SK-N-SH (cell line): ENCODE results near the gene MAPK8IP1. TPM values are rescaled to one million over a fixed set of nuclear protein-coding genes. Genes with fewer than 3 reads are reported as not detected.

Experiments
- CTCF ChIA-PET: fragments of 300-600, 350-600 bp; formaldehyde crosslinking; extraction: SDS; loops from one replicate; lab custom pipeline; 2021; lab: Yijun Ruan, JAX
- POLR2A ChIA-PET: fragments of 350-600 bp; sonication (Branson Sonifier 250); formaldehyde crosslinking; extraction: SDS; loops from one replicate; lab custom pipeline; 2020; ENCODE audit warnings: antibody characterized with exemption, inconsistent platforms; lab: Yijun Ruan, JAX
- DNase-seq: peaks from one replicate; pipeline ENCODE4 v3.0.0; 2012
- H2AFZ ChIP-seq: fragments of 200-600 bp; sonication (generic); 2 replicates; pipeline ENCODE4 v1.8.1; 2016; ENCODE audit warnings: antibody characterized with exemption, mild to moderate bottlenecking, low read depth
- H3F3A ChIP-seq: fragments of 200-600 bp; sonication (generic); replicated peaks from 2 replicates; pipeline ENCODE3; 2016; ENCODE audit warnings: antibody characterized with exemption, mild to moderate bottlenecking; ENCODE audit not compliant: insufficient read depth
- H3K27ac ChIP-seq, 2 experiments: fragments of 200-500 bp in 1 of 2; fragments of 200-600 bp in 1 of 2; sonication (Bioruptor generic) in 1 of 2; sonication (generic), shearing (Covaris generic) in 1 of 2; 2 replicates each; pipeline versions ENCODE4 v1.5.1 to v1.6.1; 2014 to 2016; ENCODE audit warnings: low read depth in 2 of 2, inconsistent platforms in 1 of 2, low read length in 1 of 2, mild to moderate bottlenecking in 1 of 2, mixed read lengths in 1 of 2
- H3K27me3 ChIP-seq: fragments of 200-600 bp; sonication (generic), shearing (Covaris generic); 2 replicates; pipeline ENCODE4 v1.6.1; 2016; ENCODE audit warnings: mixed run types; ENCODE audit not compliant: insufficient read depth
- H3K36me3 ChIP-seq, 2 experiments: fragments of 200-500 bp in 1 of 2; fragments of 200-600 bp in 1 of 2; sonication (Bioruptor generic) in 1 of 2; sonication (generic) in 1 of 2; replicated peaks in 1 of 2; 2 replicates each; pipeline versions ENCODE3 to v1.5.1; 2014 to 2016; ENCODE audit warnings: low read length in 1 of 2, mild to moderate bottlenecking in 1 of 2; ENCODE audit not compliant: insufficient read depth in 2 of 2, control insufficient read depth in 1 of 2
- H3K4me1 ChIP-seq, 2 experiments: fragments of 200-500 bp in 1 of 2; fragments of 200-600 bp in 1 of 2; sonication (Bioruptor generic) in 1 of 2; sonication (generic), shearing (Covaris generic) in 1 of 2; 2 replicates each; pipeline versions ENCODE4 v1.5.1 to v1.6.1; 2014 to 2016; ENCODE audit warnings: low read depth in 1 of 2, low read length in 1 of 2, mixed run types in 1 of 2; ENCODE audit not compliant: insufficient read depth in 2 of 2, control insufficient read depth in 1 of 2
- H3K4me2 ChIP-seq: fragments of 200-600 bp; sonication (generic), shearing (Covaris generic); 2 replicates; pipeline ENCODE4 v1.6.1; 2017; ENCODE audit warnings: mixed run types
- H3K4me3 ChIP-seq, 2 experiments: fragments of 200-500 bp in 1 of 2; fragments of 200-600 bp in 1 of 2; sonication (Bioruptor generic) in 1 of 2; sonication (generic), shearing (Covaris generic) in 1 of 2; 2 replicates each; pipeline versions ENCODE4 v1.5.1 to v1.8.1; 2014 to 2016; ENCODE audit warnings: low read depth in 2 of 2, inconsistent platforms in 1 of 2, low read length in 1 of 2, mild to moderate bottlenecking in 1 of 2, mixed read lengths in 1 of 2, moderate library complexity in 1 of 2
- H3K79me2 ChIP-seq: fragments of 200-600 bp; sonication (generic); 2 replicates; pipeline ENCODE4 v1.8.1; 2017; ENCODE audit warnings: mild to moderate bottlenecking; ENCODE audit not compliant: insufficient read depth
- H3K9ac ChIP-seq: fragments of 200-600 bp; sonication (generic); 2 replicates; pipeline ENCODE4 v1.6.1; 2017; ENCODE audit warnings: mixed run types
- H3K9me2 ChIP-seq: fragments of 200-600 bp; sonication (generic); 2 replicates; pipeline ENCODE4 v1.6.1; 2017; ENCODE audit warnings: mixed run types
- H3K9me3 ChIP-seq: fragments of 200-600 bp; sonication (generic); 2 replicates; pipeline ENCODE4 v1.6.1; 2017; ENCODE audit warnings: mixed run types, mild to moderate bottlenecking, moderate library complexity
- H4K20me1 ChIP-seq: fragments of 200-600 bp; sonication (generic); 2 replicates; pipeline ENCODE4 v1.6.1; 2017; ENCODE audit warnings: mild to moderate bottlenecking, mixed run types; ENCODE audit not compliant: insufficient read depth
- EP300 ChIP-seq, 2 experiments: IDR thresholded peaks; 2 replicates each; pipeline versions ENCODE4 v1.4.0 to v1.6.1; 2012; ENCODE audit warnings: borderline replicate concordance in 1 of 2, low read depth in 1 of 2, low read length in 1 of 2
- FOSL2 ChIP-seq: IDR thresholded peaks from 2 replicates; pipeline ENCODE4 v1.4.0; 2012; ENCODE audit warnings: low read depth, mild to moderate bottlenecking, moderate library complexity, borderline replicate concordance
- FOXM1 ChIP-seq: IDR thresholded peaks from 2 replicates; pipeline ENCODE4 v1.4.0; 2012; ENCODE audit warnings: low read depth, mild to moderate bottlenecking
- NFIC ChIP-seq: IDR thresholded peaks from 2 replicates; pipeline ENCODE4 v1.4.0; 2012; ENCODE audit warnings: borderline replicate concordance
- NRF1 ChIP-seq: IDR thresholded peaks from 2 replicates; pipeline ENCODE4 v1.6.1; 2012; ENCODE audit warnings: low read depth, mild to moderate bottlenecking, low read length
- POLR2AphosphoS5 ChIP-seq: IDR thresholded peaks from 2 replicates; pipeline ENCODE4 v1.6.1; 2012; ENCODE audit warnings: low read depth, low read length
- RCOR1 ChIP-seq: fragments of 150-350 bp; IDR thresholded peaks from 2 replicates; pipeline ENCODE4 v1.6.1; 2017; ENCODE audit warnings: antibody characterized with exemption, low read length
- RFX5 ChIP-seq: IDR thresholded peaks from 2 replicates; pipeline ENCODE4 v1.6.1; 2012; ENCODE audit warnings: mild to moderate bottlenecking, improper control_type of control experiment, low read length
- RXRA ChIP-seq: IDR thresholded peaks from 2 replicates; pipeline ENCODE4 v1.4.0; 2012; ENCODE audit warnings: low read depth, mild to moderate bottlenecking, borderline replicate concordance
- SIN3A ChIP-seq: IDR thresholded peaks from 2 replicates; pipeline ENCODE4 v1.6.1; 2012; ENCODE audit warnings: low read depth, mild to moderate bottlenecking, low read length, moderate library complexity, borderline replicate concordance
- TEAD4 ChIP-seq: IDR thresholded peaks from 2 replicates; pipeline ENCODE4 v1.4.0; 2012; ENCODE audit warnings: mild to moderate bottlenecking, borderline replicate concordance; ENCODE audit not compliant: insufficient read depth
- WGBS: methylation state at CpG from one replicate; pipeline ENCODE4 v1.1.6; 2017; ENCODE audit warnings: low lambda C conversion rate; 5-methylcytosine and 5-hydroxymethylcytosine counted together
- polyA plus RNA-seq, 3 experiments: library from polyadenylated mRNA; depleted of rRNA; stranded (reverse); fragments of >200 nt; gene quantifications; 2 replicates each; pipeline ENCODE4 v1.2.3, GENCODE V29; 2012
- TF ChIP-seq, protein P1 (sequence below): IDR thresholded peaks from 2 replicates; pipeline ENCODE4 v1.6.1; 2012; ENCODE audit warnings: mild to moderate bottlenecking, low read depth, low read length, moderate library complexity
- TF ChIP-seq, protein P2 (sequence below): IDR thresholded peaks from 2 replicates; pipeline ENCODE4 v1.4.0; 2012; ENCODE audit warnings: low read depth
- TF ChIP-seq, protein P3 (sequence below): IDR thresholded peaks from 2 replicates; pipeline ENCODE4; 2012
- TF ChIP-seq, protein P4 (sequence below): fragments of 150-350 bp; IDR thresholded peaks from 2 replicates; pipeline ENCODE4 v1.6.1; 2017; ENCODE audit warnings: antibody characterized with exemption, low read length, low read depth, borderline replicate concordance
- TF ChIP-seq, protein P5 (sequence below): IDR thresholded peaks from 2 replicates; pipeline ENCODE4 v1.4.0; 2012; ENCODE audit warnings: low read depth, borderline replicate concordance
- TF ChIP-seq, protein P6 (sequence below): fragments of 150-350 bp; IDR thresholded peaks from 2 replicates; pipeline ENCODE4 v1.6.1; 2016; ENCODE audit warnings: mild to moderate bottlenecking, low read depth, low read length
- TF ChIP-seq, protein P7 (sequence below): IDR thresholded peaks from 2 replicates; pipeline ENCODE4 v1.4.0; 2012; ENCODE audit warnings: low read depth, borderline replicate concordance

MAPK8IP1 gene
- polyA plus RNA-seq, 1 of the 3 experiments (the other 2 are of a cell fraction): 12.5 TPM

DNA sequence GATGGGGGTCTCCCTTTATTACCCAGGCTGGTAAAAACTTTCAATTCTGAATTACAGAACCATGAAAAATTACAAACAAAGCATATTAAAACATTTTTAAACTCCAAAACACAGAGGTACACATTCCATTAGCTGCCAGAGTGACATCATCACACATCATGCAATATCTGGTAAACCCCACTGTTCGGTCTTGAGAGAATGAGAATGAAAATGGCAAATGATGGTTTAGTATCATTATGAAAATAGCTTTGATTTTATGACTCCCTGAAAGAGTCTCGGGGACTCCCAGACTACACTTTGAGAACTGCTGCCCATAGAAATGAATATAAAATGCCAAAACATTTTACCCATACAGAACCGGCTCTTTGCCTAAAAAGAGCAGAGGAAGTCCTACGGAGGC, 55.8 kb downstream of the MAPK8IP1 start:
- H2AFZ ChIP-seq: no peak overlapping the region
- no peak for DNase-seq
- POLR2A ChIA-PET: no interaction called here
- H3K9me3 ChIP-seq: no peaks in the 10 kb centered on the region
- TF ChIP-seq NRF1: no peak
- TF ChIP-seq NFIC: no peak
- TF ChIP-seq, protein P1, sequence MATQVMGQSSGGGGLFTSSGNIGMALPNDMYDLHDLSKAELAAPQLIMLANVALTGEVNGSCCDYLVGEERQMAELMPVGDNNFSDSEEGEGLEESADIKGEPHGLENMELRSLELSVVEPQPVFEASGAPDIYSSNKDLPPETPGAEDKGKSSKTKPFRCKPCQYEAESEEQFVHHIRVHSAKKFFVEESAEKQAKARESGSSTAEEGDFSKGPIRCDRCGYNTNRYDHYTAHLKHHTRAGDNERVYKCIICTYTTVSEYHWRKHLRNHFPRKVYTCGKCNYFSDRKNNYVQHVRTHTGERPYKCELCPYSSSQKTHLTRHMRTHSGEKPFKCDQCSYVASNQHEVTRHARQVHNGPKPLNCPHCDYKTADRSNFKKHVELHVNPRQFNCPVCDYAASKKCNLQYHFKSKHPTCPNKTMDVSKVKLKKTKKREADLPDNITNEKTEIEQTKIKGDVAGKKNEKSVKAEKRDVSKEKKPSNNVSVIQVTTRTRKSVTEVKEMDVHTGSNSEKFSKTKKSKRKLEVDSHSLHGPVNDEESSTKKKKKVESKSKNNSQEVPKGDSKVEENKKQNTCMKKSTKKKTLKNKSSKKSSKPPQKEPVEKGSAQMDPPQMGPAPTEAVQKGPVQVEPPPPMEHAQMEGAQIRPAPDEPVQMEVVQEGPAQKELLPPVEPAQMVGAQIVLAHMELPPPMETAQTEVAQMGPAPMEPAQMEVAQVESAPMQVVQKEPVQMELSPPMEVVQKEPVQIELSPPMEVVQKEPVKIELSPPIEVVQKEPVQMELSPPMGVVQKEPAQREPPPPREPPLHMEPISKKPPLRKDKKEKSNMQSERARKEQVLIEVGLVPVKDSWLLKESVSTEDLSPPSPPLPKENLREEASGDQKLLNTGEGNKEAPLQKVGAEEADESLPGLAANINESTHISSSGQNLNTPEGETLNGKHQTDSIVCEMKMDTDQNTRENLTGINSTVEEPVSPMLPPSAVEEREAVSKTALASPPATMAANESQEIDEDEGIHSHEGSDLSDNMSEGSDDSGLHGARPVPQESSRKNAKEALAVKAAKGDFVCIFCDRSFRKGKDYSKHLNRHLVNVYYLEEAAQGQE: no peak
- no peak for TF ChIP-seq TEAD4
- TF ChIP-seq, protein P2, sequence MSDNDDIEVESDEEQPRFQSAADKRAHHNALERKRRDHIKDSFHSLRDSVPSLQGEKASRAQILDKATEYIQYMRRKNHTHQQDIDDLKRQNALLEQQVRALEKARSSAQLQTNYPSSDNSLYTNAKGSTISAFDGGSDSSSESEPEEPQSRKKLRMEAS: no peak
- TF ChIP-seq RFX5: no peak
- TF ChIP-seq RCOR1: no peak
- TF ChIP-seq FOSL2: no peak
- TF ChIP-seq FOXM1: no peak
- TF ChIP-seq, protein P3, sequence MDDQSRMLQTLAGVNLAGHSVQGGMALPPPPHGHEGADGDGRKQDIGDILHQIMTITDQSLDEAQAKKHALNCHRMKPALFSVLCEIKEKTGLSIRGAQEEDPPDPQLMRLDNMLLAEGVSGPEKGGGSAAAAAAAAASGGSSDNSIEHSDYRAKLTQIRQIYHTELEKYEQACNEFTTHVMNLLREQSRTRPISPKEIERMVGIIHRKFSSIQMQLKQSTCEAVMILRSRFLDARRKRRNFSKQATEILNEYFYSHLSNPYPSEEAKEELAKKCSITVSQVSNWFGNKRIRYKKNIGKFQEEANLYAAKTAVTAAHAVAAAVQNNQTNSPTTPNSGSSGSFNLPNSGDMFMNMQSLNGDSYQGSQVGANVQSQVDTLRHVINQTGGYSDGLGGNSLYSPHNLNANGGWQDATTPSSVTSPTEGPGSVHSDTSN: no peak
- TF ChIP-seq SIN3A: no peak
- TF ChIP-seq EP300 (IDR thresholded peaks at IDR 0.05; ENCODE audit: borderline replicate concordance in 1 of 2, low read depth in 1 of 2, low read length in 1 of 2): no peak
- TF ChIP-seq, protein P4, sequence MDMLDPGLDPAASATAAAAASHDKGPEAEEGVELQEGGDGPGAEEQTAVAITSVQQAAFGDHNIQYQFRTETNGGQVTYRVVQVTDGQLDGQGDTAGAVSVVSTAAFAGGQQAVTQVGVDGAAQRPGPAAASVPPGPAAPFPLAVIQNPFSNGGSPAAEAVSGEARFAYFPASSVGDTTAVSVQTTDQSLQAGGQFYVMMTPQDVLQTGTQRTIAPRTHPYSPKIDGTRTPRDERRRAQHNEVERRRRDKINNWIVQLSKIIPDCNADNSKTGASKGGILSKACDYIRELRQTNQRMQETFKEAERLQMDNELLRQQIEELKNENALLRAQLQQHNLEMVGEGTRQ: no peak
- TF ChIP-seq, protein P5, sequence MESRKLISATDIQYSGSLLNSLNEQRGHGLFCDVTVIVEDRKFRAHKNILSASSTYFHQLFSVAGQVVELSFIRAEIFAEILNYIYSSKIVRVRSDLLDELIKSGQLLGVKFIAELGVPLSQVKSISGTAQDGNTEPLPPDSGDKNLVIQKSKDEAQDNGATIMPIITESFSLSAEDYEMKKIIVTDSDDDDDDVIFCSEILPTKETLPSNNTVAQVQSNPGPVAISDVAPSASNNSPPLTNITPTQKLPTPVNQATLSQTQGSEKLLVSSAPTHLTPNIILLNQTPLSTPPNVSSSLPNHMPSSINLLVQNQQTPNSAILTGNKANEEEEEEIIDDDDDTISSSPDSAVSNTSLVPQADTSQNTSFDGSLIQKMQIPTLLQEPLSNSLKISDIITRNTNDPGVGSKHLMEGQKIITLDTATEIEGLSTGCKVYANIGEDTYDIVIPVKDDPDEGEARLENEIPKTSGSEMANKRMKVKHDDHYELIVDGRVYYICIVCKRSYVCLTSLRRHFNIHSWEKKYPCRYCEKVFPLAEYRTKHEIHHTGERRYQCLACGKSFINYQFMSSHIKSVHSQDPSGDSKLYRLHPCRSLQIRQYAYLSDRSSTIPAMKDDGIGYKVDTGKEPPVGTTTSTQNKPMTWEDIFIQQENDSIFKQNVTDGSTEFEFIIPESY: no peak
- no peak for TF ChIP-seq POLR2AphosphoS5
- TF ChIP-seq, protein P6, sequence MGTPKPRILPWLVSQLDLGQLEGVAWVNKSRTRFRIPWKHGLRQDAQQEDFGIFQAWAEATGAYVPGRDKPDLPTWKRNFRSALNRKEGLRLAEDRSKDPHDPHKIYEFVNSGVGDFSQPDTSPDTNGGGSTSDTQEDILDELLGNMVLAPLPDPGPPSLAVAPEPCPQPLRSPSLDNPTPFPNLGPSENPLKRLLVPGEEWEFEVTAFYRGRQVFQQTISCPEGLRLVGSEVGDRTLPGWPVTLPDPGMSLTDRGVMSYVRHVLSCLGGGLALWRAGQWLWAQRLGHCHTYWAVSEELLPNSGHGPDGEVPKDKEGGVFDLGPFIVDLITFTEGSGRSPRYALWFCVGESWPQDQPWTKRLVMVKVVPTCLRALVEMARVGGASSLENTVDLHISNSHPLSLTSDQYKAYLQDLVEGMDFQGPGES: no peak
- TF ChIP-seq, protein P7, sequence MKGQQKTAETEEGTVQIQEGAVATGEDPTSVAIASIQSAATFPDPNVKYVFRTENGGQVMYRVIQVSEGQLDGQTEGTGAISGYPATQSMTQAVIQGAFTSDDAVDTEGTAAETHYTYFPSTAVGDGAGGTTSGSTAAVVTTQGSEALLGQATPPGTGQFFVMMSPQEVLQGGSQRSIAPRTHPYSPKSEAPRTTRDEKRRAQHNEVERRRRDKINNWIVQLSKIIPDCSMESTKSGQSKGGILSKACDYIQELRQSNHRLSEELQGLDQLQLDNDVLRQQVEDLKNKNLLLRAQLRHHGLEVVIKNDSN: no peak
- TF ChIP-seq RXRA: no peak
- H3K9ac ChIP-seq: no peak overlapping the region
- H3F3A ChIP-seq: no peaks in the 10 kb centered on the region
- CTCF ChIA-PET: interaction anchor here (1.6 to 1.8 kb wide), 2 partner anchors 23 to 66 kb away, joined by 8 read pairs; no protein-coding TSS in a partner anchor
- no peaks in the 10 kb centered on the region for H3K9me2 ChIP-seq
- peaks cover 30 to 50% of the 10 kb centered on the region in 2 experiments for H3K36me3 ChIP-seq
- 100% methylated on average over 4 of the region's 4 CpGs for WGBS
- no peaks in the 10 kb centered on the region for H3K27me3 ChIP-seq
- H3K4me1 ChIP-seq: no peaks in the 10 kb centered on the region
- H3K79me2 ChIP-seq: no peaks in the 10 kb centered on the region
- no peak overlapping the region for H3K4me2 ChIP-seq
- no peak overlapping the region for H3K4me3 ChIP-seq
- H3K27ac ChIP-seq: no peak overlapping the region
- H4K20me1 ChIP-seq: no peaks in the 10 kb centered on the region
